Epithelial cell of esophagus (primary cell): ENCODE measurements around the gene REM2.

Source experiments
- DNase-seq: peaks from one replicate; pipeline ENCODE4 v3.0.0; 2010; ENCODE audit warnings: low read depth
- H3K4me3 ChIP-seq: 2 replicates; pipeline ENCODE4 v1.5.1; 2011; ENCODE audit warnings: mild to moderate bottlenecking, low read length, control low read depth
- CTCF ChIP-seq: IDR thresholded peaks from 2 replicates; pipeline ENCODE4 v1.5.1; 2011; ENCODE audit warnings: low read depth, mild to moderate bottlenecking, low read length, control low read depth, inconsistent platforms; ENCODE audit not compliant: insufficient read depth; ENCODE audit errors: missing control alignments

Gene REM2

GRCh38 chr14:22932146-22932545, 49.1 kb downstream of the REM2 start:
- DNase-seq, result no peak
- H3K4me3 ChIP-seq, result no peak overlapping the region
- no peak for TF ChIP-seq CTCF

DNA sequence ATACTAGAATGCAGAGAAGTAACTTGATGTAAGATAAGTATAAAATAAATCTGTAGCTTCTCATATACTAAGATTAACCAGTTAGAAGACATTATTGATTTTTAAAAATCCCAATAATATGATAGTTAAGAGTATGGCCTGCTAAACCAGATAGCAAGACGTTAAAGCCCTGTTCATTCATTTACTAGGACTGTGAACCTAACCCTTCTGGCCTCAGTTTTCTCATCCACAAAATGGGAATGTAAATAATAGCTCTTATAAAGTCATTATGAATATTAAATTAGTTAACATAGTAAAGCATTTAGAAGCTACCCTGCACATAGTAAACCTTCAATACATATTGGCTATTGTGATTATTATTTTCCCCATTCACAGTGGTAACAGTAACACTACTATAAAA, 52.1 kb downstream of the REM2 start:
- no peak overlapping the region for H3K4me3 ChIP-seq
- no peak for TF ChIP-seq CTCF
- DNase-seq, result no peak
